K562 (cell line): ENCODE results near the gene TRMT1. TPM values are rescaled to one million over a fixed set of nuclear protein-coding genes. Genes with fewer than 3 reads are reported as not detected.

Experiments
- BRF1 ChIP-seq: IDR thresholded peaks from 3 replicates; pipeline ENCODE4 v1.6.1; 2011; ENCODE audit warnings: borderline replicate concordance, mild to moderate bottlenecking; ENCODE audit not compliant: insufficient read length; ENCODE audit errors: extremely low read depth
- HCFC1 ChIP-seq: IDR thresholded peaks from 2 replicates; pipeline ENCODE4 v1.6.1; 2012; ENCODE audit warnings: low read depth, low read length, improper control_type of control experiment
- HNRNPL ChIP-seq: fragments of 200-400 bp; formaldehyde crosslinking; IDR thresholded peaks from 2 replicates; pipeline ENCODE4 v1.6.1; 2017; ENCODE audit warnings: low read depth, mild to moderate bottlenecking, low read length
- POLR2G ChIP-seq: fragments of 200-400 bp; formaldehyde crosslinking; IDR thresholded peaks from 2 replicates; pipeline ENCODE4 v1.6.1; 2017; ENCODE audit warnings: low read depth, mild to moderate bottlenecking, antibody characterized with exemption, low read length, moderate library complexity
- PRMT5 ChIP-seq: sonication (generic); formaldehyde crosslinking; IDR thresholded peaks from 2 replicates; pipeline ENCODE4 v1.5.0; 2020; ENCODE audit warnings: missing genetic modification reagents
- PYGO2 ChIP-seq: fragments of 450-650 bp; IDR thresholded peaks from 2 replicates; pipeline ENCODE4 v1.6.1; 2016; ENCODE audit warnings: mild to moderate bottlenecking, missing genetic modification characterization, moderate library complexity, missing compliant biosample characterization
- RBFOX2 ChIP-seq: fragments of 200-400 bp; formaldehyde crosslinking; IDR thresholded peaks from 2 replicates; pipeline ENCODE4 v1.6.1; 2017; ENCODE audit warnings: low read depth, mild to moderate bottlenecking, low read length, moderate library complexity
- SREBF1 ChIP-seq: fragments of 150-350 bp; IDR thresholded peaks from 2 replicates; pipeline ENCODE4 v1.6.1; 2014; ENCODE audit warnings: antibody characterized with exemption, low read depth, low read length, borderline replicate concordance
- STAT5A ChIP-seq: IDR thresholded peaks from 2 replicates; pipeline ENCODE4 v1.6.1; 2012; ENCODE audit warnings: low read length, inconsistent platforms, borderline replicate concordance
- STAT5B ChIP-seq: fragments of 250-450 bp; sonication (Bioruptor Pico); IDR thresholded peaks from 2 replicates; pipeline ENCODE4 v1.8.0; 2021; ENCODE audit warnings: mild to moderate bottlenecking, inconsistent platforms
- THRB ChIP-seq: fragments of 450-650 bp; formaldehyde crosslinking; conservative IDR thresholded peaks from 2 replicates; pipeline ENCODE4 v1.4.0; 2022; ENCODE audit warnings: mild to moderate bottlenecking, missing genetic modification characterization
- TRIM24 ChIP-seq, 2 experiments: fragments of 450-650 bp; IDR thresholded peaks; 2 replicates each; pipeline ENCODE4 v1.6.1; 2016
- U2AF1 ChIP-seq: fragments of 200-400 bp; formaldehyde crosslinking; optimal IDR thresholded peaks from 2 replicates; pipeline ENCODE3; 2017; ENCODE audit warnings: mild to moderate bottlenecking, low read depth, low read length, moderate library complexity
- UBTF ChIP-seq, 2 experiments: IDR thresholded peaks; 2 replicates each; pipeline ENCODE4 v1.6.1; 2012; ENCODE audit warnings: improper control_type of control experiment in 2 of 2, low read depth in 2 of 2, low read length in 2 of 2, borderline replicate concordance in 1 of 2
- ZBTB8A ChIP-seq: fragments of 450-650 bp; IDR thresholded peaks from 2 replicates; pipeline ENCODE4 v1.6.1; 2018; ENCODE audit warnings: mild to moderate bottlenecking, moderate library complexity; ENCODE audit not compliant: partially characterized antibody
- ZFP30 ChIP-seq: fragments of 250-450 bp; sonication (Bioruptor Pico); IDR thresholded peaks from 2 replicates; pipeline ENCODE4 v1.8.0; 2022; ENCODE audit warnings: moderate library complexity, mild to moderate bottlenecking, inconsistent platforms, borderline replicate concordance
- ZNF124 ChIP-seq: sonication (generic); formaldehyde crosslinking; IDR thresholded peaks from 2 replicates; pipeline ENCODE4 v1.8.1; 2022; ENCODE audit warnings: missing genetic modification reagents
- ZNF280B ChIP-seq: fragments of 250-450 bp; sonication (Bioruptor Pico); IDR thresholded peaks from 2 replicates; pipeline ENCODE4 v1.5.1; 2021; ENCODE audit warnings: mild to moderate bottlenecking
- ZNF449 ChIP-seq: fragments of 250-450 bp; sonication (Bioruptor Pico); IDR thresholded peaks from 2 replicates; pipeline ENCODE4 v1.8.0; 2022; ENCODE audit warnings: moderate library complexity, mild to moderate bottlenecking, inconsistent platforms
- ZNF589 ChIP-seq: fragments of 200-800 bp; sonication (Bioruptor generic); IDR thresholded peaks from 2 replicates; pipeline ENCODE4 v1.6.1; 2016; ENCODE audit warnings: low read depth, missing genetic modification characterization, missing compliant biosample characterization
- ZSCAN32 ChIP-seq: fragments of 450-650 bp; formaldehyde crosslinking; IDR thresholded peaks from 2 replicates; pipeline ENCODE4 v1.4.0; 2020; ENCODE audit warnings: mild to moderate bottlenecking, moderate library complexity
- polyA plus RNA-seq, 8 experiments: library from polyadenylated mRNA; depleted of rRNA in 4 of 8; stranded (reverse) in 5 of 8; unstranded in 3 of 8; fragments of >200 nt; fragmentation: Nextera tagmentation in 2 of 8; fragmentation: Illumina TruSeq in 1 of 8; extraction: Ambion mirVana in 2 of 8; extraction: Trizol in 1 of 8; gene quantifications; 2 replicates each; pipeline versions ENCODE4 v1.2.1 to v1.2.3, GENCODE V29; 2011 to 2014; ENCODE audit warnings: inconsistent platforms in 1 of 8, missing spikeins in 1 of 8
- total RNA-seq, 7 experiments: library from RNA; depleted of rRNA in 6 of 7; stranded (reverse); fragments of >200 nt in 6 of 7; fragmentation: Illumina TruSeq in 2 of 7; extraction: Trizol in 2 of 7; gene quantifications; 2 replicates each; pipeline versions ENCODE4 v1.2.1 to v1.2.3, GENCODE V29; 2011 to 2021; ENCODE audit warnings: low replicate concordance in 1 of 7

Gene TRMT1
- total and polyA plus RNA-seq, 9 of the 15 experiments (the other 6 are each of a cell fraction or from before 2014, with no cell fraction given): 5.8 to 158 (median 54.3) TPM

- TF ChIP-seq UBTF (IDR thresholded peaks at IDR 0.05; ENCODE audit: borderline replicate concordance in 1 of 2, low read depth in 2 of 2, low read length in 2 of 2) (no peak), ZNF280B (CRISPR knock-in tag) (no peak), HCFC1 (0 out of 2 replicates have a peak, but pooled peaks have one; percentile 0), ZNF449 (CRISPR knock-in tag) (no peak), POLR2G (peak; percentile 94), SREBF1 (no peak), PYGO2 (no peak), ZSCAN32 (CRISPR knock-in tag) (no peak; the same call in 1 of the 2 replicates), TRIM24 (IDR thresholded peaks at IDR 0.05) (0 out of 4 replicates have a peak, but pooled peaks of 1 of the 2 experiments have one; percentile 30), BRF1 (no peak), ZNF589 (CRISPR knock-in tag) (no peak), RBFOX2 (peak; percentile 80), ZFP30 (CRISPR knock-in tag) (no peak), THRB (CRISPR knock-in tag) (no peak; the same call in none of the 2 replicates), ZBTB8A (no peak), STAT5B (no peak), PRMT5 (CRISPR knock-in tag) (no peak), U2AF1 (no peak), ZNF124 (no peak), STAT5A (no peak), HNRNPL (no peak)
Measured at GRCh38 chr19:13155472-13156359, 39.2 kb upstream of the TRMT1 start (continued).
